ENCODE measurements around the gene NTSR1.

DNA sequence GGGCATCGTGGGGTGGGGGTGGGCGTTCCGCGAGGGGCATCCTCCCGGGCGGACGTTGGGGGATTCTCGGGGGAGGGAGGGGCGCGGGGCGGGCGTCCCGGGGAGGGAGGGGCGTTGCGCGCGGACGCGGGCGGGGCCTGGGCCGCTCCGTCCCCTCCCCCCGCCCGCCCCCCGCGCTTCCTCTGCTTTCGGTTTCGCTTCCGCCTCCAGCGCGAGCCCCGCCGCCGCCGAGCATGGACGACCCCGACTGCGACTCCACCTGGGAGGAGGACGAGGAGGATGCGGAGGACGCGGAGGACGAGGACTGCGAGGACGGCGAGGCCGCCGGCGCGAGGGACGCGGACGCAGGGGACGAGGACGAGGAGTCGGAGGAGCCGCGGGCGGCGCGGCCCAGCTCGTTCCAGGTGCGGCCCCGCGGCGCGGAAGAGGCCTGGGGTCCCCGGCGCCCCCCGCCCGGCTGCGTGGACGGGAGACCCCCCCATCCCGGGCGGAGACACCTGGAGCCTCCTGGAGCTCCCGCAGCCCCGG is 96.1 kb downstream of the NTSR1 start, which contains the start of gene OGFR:
- TF ChIP-seq ZFX (IDR thresholded peaks at IDR 0.05; ENCODE audit: borderline replicate concordance) = no peak
- TF ChIP-seq, protein P1, sequence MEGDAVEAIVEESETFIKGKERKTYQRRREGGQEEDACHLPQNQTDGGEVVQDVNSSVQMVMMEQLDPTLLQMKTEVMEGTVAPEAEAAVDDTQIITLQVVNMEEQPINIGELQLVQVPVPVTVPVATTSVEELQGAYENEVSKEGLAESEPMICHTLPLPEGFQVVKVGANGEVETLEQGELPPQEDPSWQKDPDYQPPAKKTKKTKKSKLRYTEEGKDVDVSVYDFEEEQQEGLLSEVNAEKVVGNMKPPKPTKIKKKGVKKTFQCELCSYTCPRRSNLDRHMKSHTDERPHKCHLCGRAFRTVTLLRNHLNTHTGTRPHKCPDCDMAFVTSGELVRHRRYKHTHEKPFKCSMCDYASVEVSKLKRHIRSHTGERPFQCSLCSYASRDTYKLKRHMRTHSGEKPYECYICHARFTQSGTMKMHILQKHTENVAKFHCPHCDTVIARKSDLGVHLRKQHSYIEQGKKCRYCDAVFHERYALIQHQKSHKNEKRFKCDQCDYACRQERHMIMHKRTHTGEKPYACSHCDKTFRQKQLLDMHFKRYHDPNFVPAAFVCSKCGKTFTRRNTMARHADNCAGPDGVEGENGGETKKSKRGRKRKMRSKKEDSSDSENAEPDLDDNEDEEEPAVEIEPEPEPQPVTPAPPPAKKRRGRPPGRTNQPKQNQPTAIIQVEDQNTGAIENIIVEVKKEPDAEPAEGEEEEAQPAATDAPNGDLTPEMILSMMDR (IDR thresholded peaks at IDR 0.05) = no peak
